ENCODE data around the gene NFATC1.

NFATC1 gene

DNA sequence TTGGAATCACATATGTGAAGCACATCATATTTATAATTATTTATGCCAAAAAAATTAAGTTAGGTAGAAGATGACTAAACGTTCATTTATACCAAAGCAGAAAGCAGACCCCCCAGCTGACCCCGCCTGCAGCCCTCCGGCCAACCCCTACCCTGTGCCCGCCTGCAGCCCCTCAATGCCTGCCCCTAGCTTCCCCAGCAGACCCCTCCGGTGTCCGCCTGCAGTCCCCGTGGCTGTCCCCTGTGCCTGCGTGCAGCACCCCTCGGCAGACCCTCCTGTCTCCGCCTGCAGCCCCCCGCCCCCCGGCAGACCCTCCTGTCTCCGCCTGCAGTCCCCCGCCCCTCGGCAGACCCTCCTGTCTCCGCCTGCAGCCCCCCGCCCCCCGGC is 136.2 kb downstream of the NFATC1 start:
- in situ Hi-C loops (cut with MboI; ENCODE audit: low pct_unique_long_range_greater_than_20kb, low sequenced_read_pairs) = no loop called here

DNA sequence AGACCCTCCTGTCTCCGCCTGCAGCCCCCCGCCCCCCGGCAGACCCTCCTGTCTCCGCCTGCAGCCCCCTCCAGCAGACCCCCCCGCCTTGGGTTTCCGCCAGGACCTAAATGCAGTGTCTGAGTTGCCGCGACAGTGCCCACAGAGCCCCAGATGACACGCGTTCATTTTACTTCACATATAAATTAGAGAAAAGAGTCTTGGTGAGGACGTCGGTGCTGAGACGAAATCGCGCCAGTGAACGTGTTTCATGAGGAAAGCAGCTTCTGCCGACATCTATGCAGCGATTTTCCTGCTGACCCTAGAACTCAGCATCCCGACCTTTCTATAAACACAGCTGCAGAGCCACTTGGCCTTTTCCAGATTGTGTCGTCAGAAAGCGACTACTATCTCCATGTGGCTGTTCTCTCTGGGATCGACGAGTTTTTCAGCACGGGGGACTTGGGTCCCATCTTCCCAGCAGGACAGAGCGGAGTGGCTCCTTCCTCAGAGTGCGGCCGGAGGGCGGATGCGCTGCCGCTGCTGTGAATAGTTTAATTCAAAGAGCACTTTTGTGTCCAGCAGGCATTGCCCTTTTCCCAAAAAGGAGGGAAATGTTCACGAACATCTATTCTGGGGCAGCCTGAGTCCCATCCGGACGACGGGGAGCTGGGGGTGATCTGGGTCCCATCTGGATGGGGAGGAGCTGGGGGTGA is 136.7 kb downstream of the NFATC1 start:
- DNase-seq = no peak
- in situ Hi-C loops (cut with MboI; ENCODE audit: low pct_unique_long_range_greater_than_20kb, low sequenced_read_pairs) = no loop called here

More for the DNA sequence above, 136.2 kb downstream of the NFATC1 start:
- no peak for DNase-seq

DNA sequence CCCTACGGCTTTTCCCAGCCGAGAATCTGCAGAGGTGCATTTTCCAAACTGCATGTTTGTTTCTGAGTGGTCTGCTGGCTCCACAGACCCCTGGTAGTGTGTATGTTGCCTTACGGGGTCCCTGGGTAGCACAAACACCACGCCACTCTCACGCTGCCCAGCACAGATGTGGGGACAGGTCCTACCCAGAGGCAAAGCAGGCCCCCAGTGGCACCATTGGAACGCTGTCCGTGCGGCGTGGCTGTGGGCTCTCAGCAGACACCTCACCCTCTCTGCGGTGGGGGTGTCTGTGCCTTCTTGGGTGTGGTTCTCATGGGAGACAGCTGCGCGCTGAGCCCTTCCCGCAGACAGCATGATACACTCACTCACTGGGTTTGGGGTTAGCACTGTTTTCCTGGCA is 137.4 kb downstream of the NFATC1 start:
- in situ Hi-C loops (cut with MboI; ENCODE audit: low pct_unique_long_range_greater_than_20kb, low sequenced_read_pairs) = no loop called here
- DNase-seq = no peak

DNA sequence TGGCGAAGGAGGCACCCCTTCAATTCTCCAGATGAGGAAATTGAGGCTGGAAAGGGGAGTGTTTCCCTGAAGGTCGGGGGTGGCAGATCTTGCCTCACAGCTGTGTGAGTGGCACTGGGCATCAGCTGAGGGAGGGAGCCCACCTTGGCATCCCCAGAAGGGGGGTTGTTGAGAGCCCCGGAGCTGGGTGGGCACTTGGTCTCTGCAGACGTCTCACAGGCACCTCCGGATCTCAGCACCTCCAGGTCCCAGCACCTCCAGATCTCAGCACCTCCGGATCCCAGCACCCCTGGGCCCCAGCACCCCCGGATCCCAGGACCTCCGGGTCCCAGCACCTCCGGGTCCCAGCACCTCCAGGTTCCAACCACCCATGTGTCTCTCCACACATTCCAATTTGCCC is 137.9 kb downstream of the NFATC1 start:
- no peak for DNase-seq
- in situ Hi-C loops (cut with MboI; ENCODE audit: low pct_unique_long_range_greater_than_20kb, low sequenced_read_pairs) = no loop called here

DNA sequence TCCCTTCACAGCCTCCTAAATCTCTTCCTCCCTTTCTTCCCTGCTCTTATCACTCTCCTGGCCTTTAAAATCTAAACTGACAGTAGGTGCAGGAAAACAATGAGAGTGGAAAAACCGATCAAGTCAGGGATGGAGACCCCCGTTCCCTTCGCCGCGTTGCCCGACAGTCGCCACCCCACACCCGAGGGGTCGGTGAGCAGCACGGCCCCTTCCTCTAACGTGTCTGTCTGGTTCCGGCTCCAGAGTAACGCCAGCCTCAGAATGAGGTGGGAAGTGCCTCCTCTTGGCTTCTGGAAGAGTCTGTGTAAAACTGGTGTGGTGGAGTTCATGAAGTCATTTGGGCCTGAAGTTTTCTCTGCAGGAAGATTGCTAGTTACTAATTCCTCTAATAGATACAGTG is 138.6 kb downstream of the NFATC1 start:
- no peak for DNase-seq
- in situ Hi-C loops (cut with MboI; ENCODE audit: low pct_unique_long_range_greater_than_20kb, low sequenced_read_pairs) = no loop called here

DNA sequence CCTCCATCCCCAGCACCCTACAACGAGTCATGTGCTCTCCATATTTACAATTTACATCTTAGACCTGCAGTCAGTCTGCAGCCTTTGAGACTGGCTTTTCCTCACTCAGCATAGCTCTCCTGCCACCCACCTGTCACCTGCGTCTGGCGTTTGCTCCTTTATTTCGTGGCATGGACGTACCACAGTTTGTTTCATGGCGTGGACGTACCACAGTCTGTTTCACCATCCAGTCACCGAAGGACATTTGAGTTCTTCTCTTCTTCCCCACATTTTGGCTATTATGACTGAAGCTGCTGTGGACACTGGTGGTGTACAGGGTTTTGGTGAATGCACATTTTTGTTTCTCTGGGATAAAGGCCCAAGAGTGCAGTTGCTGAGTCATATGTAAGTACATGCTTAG is 142.0 kb downstream of the NFATC1 start:
- in situ Hi-C loops (cut with MboI; ENCODE audit: low pct_unique_long_range_greater_than_20kb, low sequenced_read_pairs) = no loop called here
- DNase-seq = no peak

DNA sequence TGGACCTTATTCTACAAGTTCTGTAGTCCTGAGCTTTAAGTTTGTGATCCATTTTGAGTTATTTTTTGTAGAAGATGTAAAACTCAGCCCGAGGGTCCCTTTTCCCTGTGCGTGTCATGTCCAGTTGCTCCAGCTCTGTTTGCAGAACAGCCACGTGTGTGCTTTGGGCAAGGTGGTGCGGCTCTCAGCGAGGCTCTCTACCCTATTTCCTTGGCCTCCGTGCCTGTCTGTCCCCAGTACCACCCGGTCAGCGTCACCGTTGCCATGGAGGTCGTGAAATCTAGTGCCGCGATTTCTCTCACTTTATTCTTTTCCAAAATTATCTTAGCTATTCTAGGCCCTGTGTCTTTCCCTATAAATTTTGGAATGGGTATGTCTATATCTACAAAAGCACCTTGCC is 142.9 kb downstream of the NFATC1 start:
- in situ Hi-C loops (cut with MboI; ENCODE audit: low pct_unique_long_range_greater_than_20kb, low sequenced_read_pairs) = no loop called here
- no peak for DNase-seq

DNA sequence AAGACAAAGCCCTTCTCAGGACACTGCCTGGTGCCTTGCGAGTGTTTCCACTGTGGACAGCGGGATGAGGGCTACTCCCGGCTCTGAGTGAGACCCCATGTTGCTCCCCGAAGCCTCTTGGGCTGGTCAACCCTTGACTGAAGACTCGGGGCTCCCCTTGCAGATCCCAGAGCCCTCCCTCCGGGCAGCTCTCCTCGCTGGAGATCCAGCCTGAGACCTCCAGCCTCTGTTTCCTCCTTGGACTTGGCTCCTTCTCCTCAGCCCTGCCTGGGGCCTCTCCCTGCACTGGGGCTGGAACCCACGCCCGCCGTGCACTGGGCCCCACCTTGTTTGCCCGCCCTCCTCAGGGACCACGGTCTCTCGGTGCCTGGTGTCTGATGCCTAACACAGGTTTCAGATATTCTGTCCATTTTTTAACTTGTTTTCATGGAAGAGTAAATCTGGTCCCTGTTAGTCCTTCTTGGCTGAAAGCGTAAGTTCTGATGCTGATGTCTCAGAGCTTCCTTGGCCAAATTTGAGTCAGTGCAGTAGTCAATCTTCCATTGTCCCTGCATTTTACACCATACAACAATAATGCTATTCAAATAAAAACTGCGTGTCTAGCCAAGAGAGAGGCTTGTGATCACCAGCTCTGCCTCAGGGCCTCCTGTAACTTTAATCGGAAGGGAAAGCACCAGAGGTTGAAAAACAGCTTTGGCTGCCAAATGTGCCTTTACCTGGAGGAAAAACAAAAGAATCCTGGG is 144.6 kb downstream of the NFATC1 start:
- no peak for DNase-seq
- in situ Hi-C loops (cut with MboI; ENCODE audit: low pct_unique_long_range_greater_than_20kb, low sequenced_read_pairs) = no loop called here

DNA sequence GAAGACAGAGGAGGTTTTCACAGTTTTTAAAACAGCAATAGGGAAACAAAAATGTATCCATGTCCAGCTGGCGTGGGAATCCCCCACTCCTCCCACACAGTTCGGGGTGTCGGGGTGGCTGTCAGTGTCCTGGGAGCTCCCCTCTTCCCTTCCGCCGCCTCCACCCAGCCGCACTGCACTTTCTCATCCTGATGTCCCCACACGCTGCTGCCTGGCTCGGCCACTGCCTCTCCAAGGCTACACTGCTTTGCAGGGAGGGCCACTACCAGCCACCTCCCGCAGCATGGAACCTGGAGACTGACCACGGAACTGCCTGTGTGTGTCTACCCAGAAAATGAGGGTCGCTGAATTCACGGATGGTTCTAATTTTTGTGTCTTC is 145.2 kb downstream of the NFATC1 start:
- in situ Hi-C loops (cut with MboI; ENCODE audit: low pct_unique_long_range_greater_than_20kb, low sequenced_read_pairs) = no loop called here

DNA sequence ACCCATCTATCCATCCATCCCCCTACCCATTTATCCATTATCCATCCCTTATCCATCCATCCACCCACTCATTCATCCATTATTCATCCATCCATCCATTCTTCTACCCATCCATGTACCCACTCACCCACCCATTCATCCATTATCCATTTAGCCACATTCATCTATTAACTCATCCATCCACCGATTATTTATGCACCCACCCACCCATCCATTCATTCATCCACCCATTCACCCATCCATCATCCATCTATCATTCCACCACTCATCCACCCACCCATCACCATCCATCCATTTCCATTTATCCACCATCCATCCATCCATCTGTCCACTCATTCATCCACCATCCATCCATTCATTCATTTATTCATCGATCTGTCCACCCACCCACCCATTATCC is 146.5 kb downstream of the NFATC1 start:
- in situ Hi-C loops (cut with MboI; ENCODE audit: low pct_unique_long_range_greater_than_20kb, low sequenced_read_pairs) = no loop called here

More for the DNA sequence above, 145.2 kb downstream of the NFATC1 start:
- no peak for DNase-seq

DNA sequence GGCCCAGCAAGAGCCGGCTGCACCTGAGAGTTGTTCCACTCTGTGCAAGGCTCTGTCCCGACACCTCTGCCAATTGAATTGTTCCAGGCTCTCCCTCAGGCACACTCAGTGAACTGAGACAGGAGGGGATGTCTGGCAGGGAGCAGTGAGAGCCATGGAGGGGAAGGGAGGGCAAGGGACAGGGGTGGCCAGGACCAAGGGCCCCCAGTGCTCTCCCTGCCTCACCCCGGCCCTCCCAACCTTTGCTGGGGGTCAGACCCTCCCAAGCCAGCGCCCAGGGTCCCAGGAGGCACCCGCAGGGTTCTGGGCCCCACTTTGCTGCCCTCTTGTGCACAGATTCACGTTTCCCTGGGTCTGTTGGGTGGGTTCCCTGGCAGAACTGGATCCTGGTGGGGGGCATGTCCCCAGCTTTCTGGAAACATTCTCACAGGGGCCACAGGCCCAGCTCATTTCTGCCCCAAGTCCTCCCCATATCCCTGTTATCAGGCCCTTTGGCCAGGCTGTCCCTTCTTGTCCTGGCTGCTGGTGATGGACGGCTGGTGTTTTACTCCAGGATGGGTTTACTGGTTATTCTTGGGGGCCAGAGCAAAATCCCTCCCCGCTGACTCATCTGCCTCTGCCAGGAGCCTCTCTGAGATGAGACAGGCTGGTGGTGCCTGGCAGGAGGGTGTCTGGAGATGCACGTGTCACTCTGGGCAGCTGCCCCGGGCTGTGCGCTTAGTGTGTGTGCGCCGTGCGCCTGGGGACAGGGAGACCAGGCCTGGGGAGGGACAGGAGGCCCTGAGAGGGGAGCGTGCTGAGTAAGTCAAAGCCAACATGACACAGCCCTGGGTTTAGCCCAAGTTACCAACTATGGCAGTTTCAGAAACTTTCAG is 147.4 kb downstream of the NFATC1 start:
- in situ Hi-C loops (cut with MboI; ENCODE audit: low pct_unique_long_range_greater_than_20kb, low sequenced_read_pairs) = no loop called here

More for the DNA sequence above, 146.5 kb downstream of the NFATC1 start:
- DNase-seq = no peak

DNA sequence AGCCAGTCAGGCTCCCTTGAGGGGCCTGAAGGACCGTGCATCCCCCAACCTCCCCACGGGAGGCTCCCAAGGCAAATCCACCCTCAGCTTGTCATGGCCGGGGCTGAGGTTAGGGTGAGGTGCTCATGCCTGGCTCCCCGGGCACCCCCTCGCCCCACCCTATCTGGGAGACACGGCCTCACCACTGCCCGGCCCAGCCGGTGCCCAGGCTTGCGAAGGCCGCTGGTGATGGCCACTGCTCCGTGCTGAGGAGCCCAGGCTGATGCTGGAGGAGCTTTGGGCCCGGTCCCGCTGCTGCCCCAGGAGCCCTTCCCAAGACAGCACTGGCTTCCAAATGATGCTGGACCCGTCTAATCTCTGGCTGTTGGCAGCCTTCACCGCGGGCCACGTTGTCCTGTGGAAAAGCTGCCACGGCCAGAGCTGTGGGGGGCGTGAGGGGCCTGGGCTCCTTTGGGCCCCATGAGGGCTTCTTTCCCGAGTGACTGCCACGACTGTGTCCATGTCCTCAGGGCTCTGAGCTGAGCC is 148.2 kb downstream of the NFATC1 start:
- in situ Hi-C loops (cut with MboI; ENCODE audit: low pct_unique_long_range_greater_than_20kb, low sequenced_read_pairs) = no loop called here
- DNase-seq = no peak

More for the DNA sequence above, 147.4 kb downstream of the NFATC1 start:
- no peak for DNase-seq

DNA sequence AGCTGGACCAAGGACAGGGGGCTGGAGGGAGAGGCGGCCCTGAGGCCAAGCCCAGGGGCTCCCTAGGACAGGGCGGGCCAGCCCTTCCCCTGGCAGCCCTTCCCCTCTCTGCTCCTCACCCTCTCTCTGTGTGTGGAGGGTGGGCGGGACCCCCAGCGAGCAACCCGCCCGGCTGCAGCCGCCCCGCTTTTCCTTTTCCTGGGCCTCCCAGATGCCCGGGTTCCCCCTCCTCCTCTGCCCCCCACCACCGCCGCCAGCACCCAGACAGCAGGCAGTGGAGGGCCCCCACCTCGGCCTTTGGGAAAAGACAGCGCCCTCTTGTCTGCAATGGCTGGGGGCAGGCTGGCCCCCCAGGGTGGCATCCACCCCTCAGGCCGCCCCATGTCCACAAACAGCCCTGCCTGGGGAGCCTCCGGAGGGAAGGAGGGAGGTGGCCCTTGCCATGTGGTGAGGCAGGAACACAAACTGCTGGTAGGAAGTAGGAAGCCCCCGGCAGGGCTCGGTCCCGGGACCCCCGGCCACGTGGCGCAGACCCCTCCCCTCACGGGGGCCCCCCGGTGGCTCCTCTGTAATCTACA is 148.7 kb downstream of the NFATC1 start:
- in situ Hi-C loops (cut with MboI; ENCODE audit: low pct_unique_long_range_greater_than_20kb, low sequenced_read_pairs) = no loop called here
- DNase-seq = no peak

DNA sequence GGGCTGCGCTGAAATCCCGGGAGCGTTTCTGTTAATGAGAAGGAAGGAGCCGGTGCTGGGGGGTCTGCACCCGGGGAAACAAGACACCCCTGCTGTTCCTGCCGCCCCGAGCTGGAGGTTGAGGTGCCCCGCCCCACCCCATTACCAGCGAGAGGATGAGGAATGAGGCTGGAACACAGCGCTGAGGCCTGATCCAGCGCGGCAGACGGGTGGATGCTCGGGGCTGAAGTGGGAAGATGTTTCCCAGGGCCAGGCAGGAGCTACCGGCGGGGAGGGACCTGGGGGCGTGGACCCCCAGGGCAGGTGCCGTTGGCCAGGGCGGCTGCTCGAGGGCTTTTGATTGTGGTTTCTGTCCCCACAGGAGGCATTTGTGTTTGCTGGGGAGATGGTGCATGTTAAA is 149.5 kb downstream of the NFATC1 start:
- in situ Hi-C loops (cut with MboI; ENCODE audit: low pct_unique_long_range_greater_than_20kb, low sequenced_read_pairs) = no loop called here
- DNase-seq = no peak

DNA sequence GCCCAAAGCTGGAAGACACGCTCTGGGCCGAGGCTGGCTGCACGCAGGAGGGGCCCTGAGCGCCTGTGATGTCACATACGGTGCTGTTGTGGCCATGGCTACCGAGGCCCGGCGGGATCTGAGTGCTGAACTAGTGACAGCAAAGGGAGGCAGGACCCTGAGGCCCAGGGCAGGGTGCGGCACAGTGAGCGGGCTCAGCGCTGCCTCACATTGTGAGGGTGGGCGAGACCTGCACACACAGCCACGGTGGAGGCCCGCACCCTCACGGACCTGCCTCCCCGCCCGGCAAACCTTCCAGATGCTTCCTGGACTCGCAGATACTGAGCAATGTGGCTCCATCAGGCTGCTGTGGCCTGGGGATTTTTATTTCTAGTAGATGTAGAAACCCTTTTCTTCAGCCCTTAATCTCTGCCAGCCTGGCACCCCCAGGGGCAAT is 150.0 kb downstream of the NFATC1 start:
- in situ Hi-C loops (cut with MboI; ENCODE audit: low pct_unique_long_range_greater_than_20kb, low sequenced_read_pairs) = no loop called here

DNA sequence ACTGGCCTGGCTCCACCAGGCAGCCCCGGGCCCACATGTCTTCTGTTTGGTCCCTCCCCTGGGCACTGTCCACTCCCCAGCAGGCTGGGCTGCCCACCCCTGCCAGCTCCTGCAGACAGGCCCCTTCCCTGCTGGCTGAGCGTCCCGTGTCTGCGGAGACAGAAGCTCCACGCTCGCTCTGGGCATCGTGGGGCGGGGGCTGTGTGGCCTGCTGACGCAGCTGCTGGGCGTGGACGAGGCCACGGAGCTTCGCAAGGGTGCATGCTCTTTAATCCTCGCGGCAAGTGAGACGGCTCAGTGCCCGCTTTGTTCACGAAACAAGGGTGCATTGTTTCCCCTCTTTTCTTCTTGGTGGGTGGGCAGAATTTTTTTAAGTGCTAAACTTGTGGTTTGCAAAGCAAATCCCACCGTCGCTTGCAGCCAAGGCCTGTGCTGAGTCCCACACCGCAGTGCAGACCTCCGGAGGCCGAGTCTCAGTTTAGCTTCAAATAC is 151.1 kb downstream of the NFATC1 start:
- in situ Hi-C loops (cut with MboI; ENCODE audit: low pct_unique_long_range_greater_than_20kb, low sequenced_read_pairs) = no loop called here
- no peak for DNase-seq

More for the DNA sequence above, 150.0 kb downstream of the NFATC1 start:
- DNase-seq = no peak

DNA sequence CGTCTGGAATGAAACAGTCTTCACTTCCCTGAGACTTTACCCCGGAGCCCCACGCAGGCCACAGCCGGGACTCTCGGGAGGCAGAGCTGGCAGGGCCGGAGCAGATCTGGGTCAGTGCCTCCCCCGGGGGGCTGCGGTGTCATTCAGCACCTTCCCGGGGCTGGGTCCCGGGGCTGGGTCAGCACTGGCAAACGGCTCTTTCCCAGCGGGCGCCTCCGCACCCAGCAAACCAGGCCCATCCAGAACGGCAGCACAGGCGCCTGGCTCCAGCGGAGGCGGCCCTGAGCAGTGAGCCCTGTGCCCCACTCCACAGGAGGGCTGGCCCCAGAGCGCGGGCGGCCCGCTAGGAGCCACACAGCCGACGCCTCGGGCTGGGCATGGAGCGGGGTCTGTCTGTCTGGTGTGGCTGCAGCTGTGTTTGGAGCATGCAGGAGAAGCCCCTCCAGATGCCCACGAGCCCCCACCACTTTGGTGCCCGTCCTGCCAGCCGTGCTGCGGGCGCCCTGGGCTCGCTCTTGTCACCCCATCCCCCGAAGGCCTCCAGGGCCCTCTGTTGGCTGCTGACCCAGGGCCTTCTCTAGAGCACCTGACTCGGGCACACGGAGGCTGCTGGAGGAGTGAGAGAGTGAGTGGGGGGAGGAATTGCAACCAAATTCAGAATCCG is 151.8 kb downstream of the NFATC1 start:
- no peak for DNase-seq
- in situ Hi-C loops (cut with MboI; ENCODE audit: low pct_unique_long_range_greater_than_20kb, low sequenced_read_pairs) = no loop called here

DNA sequence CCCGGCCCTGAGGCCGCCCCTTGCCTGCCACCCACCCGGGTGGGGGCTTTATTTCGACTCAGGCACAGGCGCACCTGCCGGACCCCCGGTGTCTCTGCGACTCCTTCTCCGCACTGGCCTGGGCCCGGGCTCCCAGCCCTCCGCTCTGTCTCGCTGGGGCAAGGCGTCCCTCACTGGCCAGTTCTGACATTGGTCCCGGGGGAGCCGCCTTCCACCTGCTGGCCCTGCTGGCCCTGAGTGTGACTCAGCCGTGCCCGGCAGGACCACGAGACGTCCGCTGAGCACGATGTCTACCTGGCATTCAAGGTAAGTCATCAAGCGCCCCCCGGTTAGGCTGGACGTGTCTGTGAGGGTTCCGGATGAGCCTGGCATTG is 152.3 kb downstream of the NFATC1 start:
- in situ Hi-C loops (cut with MboI; ENCODE audit: low pct_unique_long_range_greater_than_20kb, low sequenced_read_pairs) = no loop called here
- no peak for DNase-seq

DNA sequence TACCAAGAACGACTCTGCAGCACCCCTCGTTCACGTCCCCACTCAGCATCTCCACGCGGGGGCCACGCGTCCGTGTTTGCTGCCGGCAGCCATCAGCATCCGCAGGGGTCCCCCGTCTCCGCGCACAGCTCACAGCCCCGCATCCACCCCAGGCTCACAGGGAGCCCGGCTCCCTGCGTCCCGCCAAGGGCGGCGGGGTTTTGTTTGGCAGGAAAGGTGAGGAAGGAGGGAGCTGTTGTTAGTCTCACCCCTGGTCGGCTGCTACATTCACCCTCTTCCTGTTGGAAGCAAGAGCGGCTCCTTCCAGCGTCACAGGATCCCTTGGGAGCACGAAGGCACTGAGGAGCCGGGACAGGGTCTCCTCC is 152.9 kb downstream of the NFATC1 start:
- no peak for DNase-seq
- in situ Hi-C loops (cut with MboI; ENCODE audit: low pct_unique_long_range_greater_than_20kb, low sequenced_read_pairs) = no loop called here
